ENCODE results near the gene TENT5C. TPM values are rescaled to one million over a fixed set of nuclear protein-coding genes. Genes with fewer than 3 reads are reported as not detected.
A peak's percentile ranks its signal among the peaks of the same experiment; 100 is the strongest.

TENT5C gene
- total and polyA plus RNA-seq, 2 of the 8 experiments (the other 6 are each of a cell fraction or from before 2014, with no cell fraction given): 0.38 to 0.99 TPM

DNA sequence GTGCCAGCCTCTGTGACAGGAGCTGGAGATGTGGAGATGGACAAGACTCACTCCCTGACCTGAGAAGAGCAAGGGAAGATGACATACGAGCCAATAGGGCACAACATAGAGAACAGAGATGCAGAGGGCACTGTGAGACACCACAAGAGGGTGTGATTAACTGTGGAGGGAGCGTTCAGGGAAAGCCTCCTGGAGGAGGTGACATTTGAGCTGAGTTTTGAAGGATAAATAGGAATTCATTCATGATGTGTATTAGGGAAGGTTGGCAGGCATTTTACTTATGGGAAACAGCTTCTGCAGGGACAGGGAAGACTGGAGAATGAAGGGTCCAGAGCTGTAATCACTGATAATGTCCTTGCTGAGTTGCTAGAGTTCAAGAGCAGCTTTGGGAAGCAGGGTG is 25.0 kb upstream of the TENT5C start:
- peaks cover 2% of the 10 kb centered on the region for H3K23me2 ChIP-seq (ENCODE audit: low read depth, low read length)
- ChIA-PET CTCF (ENCODE audit: partially characterized antibody) (interaction anchor here (1.0 to 3.4 kb wide), 9 partner anchors 10 to 173 kb away, joined by 3 to 20 read pairs (median 4); no protein-coding TSS in a partner anchor), POLR2A (ENCODE audit: partially characterized antibody) (interaction anchor here (2.0 kb wide), 1 partner anchor 25 kb away, joined by 5 read pairs; no protein-coding TSS in a partner anchor)
- no peak overlapping the region for H2AFZ ChIP-seq (ENCODE audit: low read length)
- H3K79me1 ChIP-seq (ENCODE audit: low read depth, low read length): no peaks in the 10 kb centered on the region
- WGBS, 2 experiments (ENCODE audit: extremely low coverage in 1 of 2, insufficient coverage in 1 of 2, insufficient read length in 1 of 2, insufficient replicate concordance in 2 of 2, low coverage in 1 of 2, low lambda C conversion rate in 2 of 2, missing lambda C conversion rate in 1 of 2): 80% methylated on average over 2 of the region's 2 CpGs; no CpG with 5 or more reads in 1 of the 2 experiments
- H3K23ac ChIP-seq (ENCODE audit: insufficient read length): no peak overlapping the region
- H2BK120ac ChIP-seq (replicated peaks; ENCODE audit: low read depth, low read length): no peak overlapping the region
- no peak overlapping the region for H2BK15ac ChIP-seq (ENCODE audit: low read length)
- H2BK20ac ChIP-seq (ENCODE audit: low read length): no peak overlapping the region
- H3K56ac ChIP-seq (replicated peaks; ENCODE audit: insufficient read length, low read depth, low read length): no peak overlapping the region
- FAIRE-seq: no peak
- no peak overlapping the region for H3K27ac ChIP-seq (ENCODE audit: low read depth, low read length)
- no peaks in the 10 kb centered on the region for H3K27me3 ChIP-seq (replicated peaks in 1 of 4; ENCODE audit: control insufficient read depth in 3 of 4, extremely low read depth in 1 of 4, insufficient read depth in 3 of 4, low read length in 3 of 4)
- no peaks in the 10 kb centered on the region for H4K20me1 ChIP-seq (replicated peaks in 1 of 2; ENCODE audit: control insufficient read depth in 1 of 2, insufficient read depth in 2 of 2, low read length in 2 of 2)
- no peaks in the 10 kb centered on the region for H3K36me3 ChIP-seq (ENCODE audit: control insufficient read depth in 2 of 4, insufficient read depth in 4 of 4, low read length in 3 of 4)
- no peaks in the 10 kb centered on the region for H3K9me3 ChIP-seq (ENCODE audit: insufficient read depth in 2 of 2, low read depth in 1 of 2, low read length in 1 of 2)
- H3K4me2 ChIP-seq (ENCODE audit: insufficient read depth in 1 of 2, low read depth in 2 of 2, low read length in 2 of 2): no peak overlapping the region
- DNase-seq (ENCODE audit: low read depth in 1 of 2, low spot score in 2 of 2): no peak
- H2AK5ac ChIP-seq (ENCODE audit: low read depth, low read length): no peak overlapping the region
- H3K9ac ChIP-seq (replicated peaks in 1 of 4; ENCODE audit: extremely low read depth in 1 of 4, low read depth in 3 of 4, low read length in 3 of 4): no peak overlapping the region
- TF ChIP-seq PHF8 (conservative IDR thresholded peaks at IDR 0.05; ENCODE audit: low read depth, low read length) (no peak), RAD21 (IDR thresholded peaks at IDR 0.05 in 1 of 2, conservative IDR thresholded peaks at IDR 0.05 in 1 of 2; ENCODE audit: low read depth in 2 of 2, low read length in 2 of 2) (0 out of 4 replicates have a peak, but pooled peaks of 1 of the 2 experiments have one; percentile 11), CBX8 (IDR thresholded peaks at IDR 0.05; ENCODE audit: borderline replicate concordance, low read depth, low read length) (no peak)
- H4K91ac ChIP-seq (replicated peaks; ENCODE audit: insufficient read length, low read length): no peak overlapping the region
- H4K8ac ChIP-seq (ENCODE audit: extremely low read depth, insufficient read depth, low read length): no peak overlapping the region
- no peaks in the 10 kb centered on the region for H3K4me1 ChIP-seq (replicated peaks in 1 of 4; ENCODE audit: control insufficient read depth in 3 of 4, insufficient read depth in 4 of 4, low read length in 3 of 4)
- no peak overlapping the region for H3K4me3 ChIP-seq (ENCODE audit: extremely low read depth in 1 of 4, insufficient read depth in 2 of 4, low read depth in 3 of 4, low read length in 4 of 4)
- no peak overlapping the region for H3K18ac ChIP-seq (ENCODE audit: extremely low read depth, low read length)
- H2BK5ac ChIP-seq (ENCODE audit: low read depth, low read length): no peak overlapping the region
- no peak overlapping the region for H2BK12ac ChIP-seq (ENCODE audit: low read depth, low read length)
- no peaks in the 10 kb centered on the region; a peak in 1 of 4 replicates for H3K79me2 ChIP-seq (ENCODE audit: control insufficient read depth in 1 of 2, insufficient read depth in 2 of 2, low read length in 2 of 2)
- no peak overlapping the region for H3K4ac ChIP-seq (replicated peaks; ENCODE audit: insufficient read length, low read depth, low read length)
- H3K14ac ChIP-seq (ENCODE audit: insufficient read length): no peak overlapping the region
- no peak overlapping the region for H4K5ac ChIP-seq (ENCODE audit: insufficient read length, low read depth, low read length)
